GM12891 (cell line): ENCODE results near the gene SLC50A1.
"Not testable (repeated sequence)": the region's sequence is repeated elsewhere in the genome, so short reads cannot be mapped to it uniquely, and the experiment has no call there.

ENCODE experiments used
- PAX5 ChIP-seq: IDR thresholded peaks from 2 replicates; pipeline ENCODE4 v1.6.1; 2011; ENCODE audit warnings: low read length, moderate library complexity, mild to moderate bottlenecking; ENCODE audit not compliant: insufficient read depth, severe bottlenecking
- POLR2A ChIP-seq: IDR thresholded peaks from 2 replicates; pipeline ENCODE4 v1.6.1; 2011; ENCODE audit warnings: low read depth, low read length, control low read depth
- POLR2AphosphoS5 ChIP-seq: IDR thresholded peaks from 2 replicates; pipeline ENCODE4 v1.6.1; 2011; ENCODE audit warnings: low read depth, low read length, control low read depth
- POU2F2 ChIP-seq: IDR thresholded peaks from 2 replicates; pipeline ENCODE4 v1.6.1; 2011; ENCODE audit warnings: low read depth, mild to moderate bottlenecking, control low read depth, low read length, moderate library complexity
- SPI1 ChIP-seq: IDR thresholded peaks from 2 replicates; pipeline ENCODE4 v1.6.1; 2011; ENCODE audit warnings: low read depth, low read length, control low read depth
- TAF1 ChIP-seq: IDR thresholded peaks from 2 replicates; pipeline ENCODE4 v1.6.1; 2011; ENCODE audit warnings: low read depth, low read length, control low read depth

DNA sequence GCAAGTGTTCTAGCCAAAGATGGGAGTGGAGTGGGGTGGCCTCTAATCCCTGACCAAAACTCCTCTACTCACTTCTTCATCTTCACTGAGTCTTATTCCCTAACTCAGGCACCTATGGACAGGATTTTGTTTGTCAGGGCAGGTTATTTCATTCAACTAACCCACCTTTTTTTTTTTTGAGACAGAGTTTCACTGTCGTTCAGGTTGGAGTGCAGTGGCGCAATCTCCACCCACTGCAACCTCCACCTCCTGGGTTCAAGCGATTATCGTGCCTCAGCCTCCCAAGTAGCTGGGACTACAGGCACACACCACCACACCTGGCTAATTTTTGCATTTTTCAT is 32.4 kb downstream of the SLC50A1 start:
- not testable (repeated sequence) for TF ChIP-seq PAX5, POLR2A, POLR2AphosphoS5, TAF1, POU2F2, SPI1
